HG02938 (cell line): ENCODE data around the gene PICK1.
"Not testable (repeated sequence)": the region's sequence is repeated elsewhere in the genome, so short reads cannot be mapped to it uniquely, and the experiment has no call there.

Experiments
- ATAC-seq: cut with Tn5 transposase; IDR thresholded peaks from one replicate; pipeline ENCODE4 v1.9.1; 2021; ENCODE audit warnings: mild to moderate bottlenecking, moderate library complexity; ENCODE audit not compliant: unreplicated experiment

Gene PICK1

DNA sequence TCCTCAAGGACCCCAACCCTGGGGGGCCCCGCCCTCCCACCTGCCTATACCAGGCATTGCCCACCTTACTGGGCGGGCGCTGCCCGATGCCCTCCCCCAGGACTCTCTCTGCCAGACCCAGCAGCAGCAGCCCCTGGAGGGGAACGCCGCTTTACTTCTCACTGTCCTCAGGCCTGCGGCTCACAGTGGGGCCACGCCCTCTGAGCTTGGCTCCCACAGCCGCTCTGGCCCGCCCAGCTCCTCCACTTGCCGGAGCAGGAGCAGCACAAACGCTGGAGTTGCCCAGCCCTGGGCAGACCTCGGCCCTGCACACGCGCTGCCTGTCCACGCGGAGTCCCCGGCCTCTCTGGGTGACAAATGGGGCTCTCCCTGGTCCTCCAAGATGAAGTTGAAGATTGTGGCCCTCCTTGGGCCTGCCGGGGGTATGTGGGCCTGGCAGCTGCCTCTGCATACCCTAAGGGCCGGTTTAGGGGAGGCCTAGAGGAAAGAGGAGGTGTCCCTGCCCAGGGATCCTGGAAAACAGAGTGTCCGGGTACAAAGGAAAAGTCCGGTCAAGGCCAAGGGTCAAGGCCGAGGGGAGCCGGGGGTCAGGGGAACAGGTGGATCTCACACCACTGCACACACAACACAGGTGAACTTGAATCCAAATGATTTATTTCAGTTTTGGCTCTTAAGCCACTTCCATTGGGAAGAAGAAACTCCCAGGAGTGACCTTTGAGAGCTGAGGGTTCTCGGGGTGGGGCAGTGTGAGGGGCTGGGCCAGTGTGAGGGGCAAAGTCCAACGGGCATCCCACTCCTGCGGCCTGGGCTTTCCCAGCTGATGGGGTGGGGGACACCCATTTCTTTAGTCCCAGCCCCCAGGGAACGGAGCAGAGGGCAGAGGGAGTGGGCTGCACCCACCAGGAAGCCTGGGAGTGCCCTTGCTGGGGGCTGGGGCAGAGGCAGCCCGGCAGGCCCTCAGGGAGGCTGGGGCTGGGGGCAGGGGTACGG is 54.0 kb downstream of the PICK1 start:
- no peak for ATAC-seq

DNA sequence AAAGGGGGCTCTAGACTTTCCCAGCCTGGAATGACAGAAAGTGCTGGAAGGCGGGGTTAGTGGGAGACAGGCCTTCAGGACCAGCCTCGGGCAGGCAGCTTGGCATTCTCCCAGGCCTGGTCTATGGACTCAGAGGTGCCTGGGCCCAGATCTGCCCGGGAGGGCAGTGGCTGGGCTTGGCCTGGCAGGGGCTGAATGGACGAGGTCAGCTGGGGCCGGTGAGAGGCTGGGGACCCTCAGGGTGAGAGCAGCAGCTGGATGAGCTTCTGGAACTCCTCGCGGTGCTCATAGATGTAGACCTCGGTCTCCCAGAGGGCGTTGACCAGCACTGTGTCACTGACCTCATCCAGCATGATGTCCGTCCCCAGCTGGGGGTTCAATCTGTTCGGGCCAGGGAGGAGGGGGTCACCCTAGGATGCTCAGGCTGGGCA is 54.7 kb downstream of the PICK1 start:
- no peak for ATAC-seq

DNA sequence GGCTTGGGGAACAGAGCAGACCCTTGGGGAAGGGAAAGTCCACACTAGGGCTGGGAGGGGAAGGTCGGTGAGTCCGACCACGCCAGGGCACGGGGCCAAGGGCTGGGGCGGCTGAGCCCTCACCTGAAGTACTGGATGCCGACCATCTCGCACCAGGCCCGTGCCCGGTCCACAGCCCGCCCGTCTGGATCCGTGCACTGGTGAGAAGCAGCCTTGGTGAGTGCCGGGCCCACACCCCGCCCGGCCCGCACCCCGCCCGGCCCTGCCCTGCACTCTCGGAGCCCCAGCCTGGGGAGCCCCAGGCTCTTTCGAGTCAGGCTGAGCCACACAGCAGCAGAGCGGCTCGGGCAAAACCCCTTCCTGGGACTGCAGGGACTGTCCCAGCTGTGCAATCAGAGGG is 55.2 kb downstream of the PICK1 start:
- ATAC-seq: no peak

GRCh38 chr22:38114484-38115398 is 57.5 kb downstream of the PICK1 start:
- no peak for ATAC-seq

- no peak for ATAC-seq
Measured at GRCh38 chr22:38115423-38116205, 58.4 kb downstream of the PICK1 start.

DNA sequence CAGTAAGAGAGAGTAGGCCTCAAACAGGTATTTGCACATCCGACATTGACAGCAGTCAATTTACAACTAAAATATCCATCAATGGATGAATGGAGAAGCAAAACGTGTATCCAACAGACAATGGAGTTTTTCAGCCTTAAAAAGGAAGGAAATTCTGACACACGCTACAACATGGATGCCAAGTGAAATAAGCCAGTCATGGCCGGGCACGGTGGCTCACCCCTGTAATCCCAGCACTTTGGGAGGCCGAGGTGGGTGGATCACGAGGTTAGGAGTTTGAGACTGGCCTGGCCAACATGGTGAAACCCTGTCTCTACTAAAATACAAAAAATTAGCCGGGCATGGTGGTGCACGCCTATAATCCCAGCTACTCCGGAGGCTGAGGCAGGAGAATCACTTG is 60.4 kb downstream of the PICK1 start:
- not testable (repeated sequence) for ATAC-seq

DNA sequence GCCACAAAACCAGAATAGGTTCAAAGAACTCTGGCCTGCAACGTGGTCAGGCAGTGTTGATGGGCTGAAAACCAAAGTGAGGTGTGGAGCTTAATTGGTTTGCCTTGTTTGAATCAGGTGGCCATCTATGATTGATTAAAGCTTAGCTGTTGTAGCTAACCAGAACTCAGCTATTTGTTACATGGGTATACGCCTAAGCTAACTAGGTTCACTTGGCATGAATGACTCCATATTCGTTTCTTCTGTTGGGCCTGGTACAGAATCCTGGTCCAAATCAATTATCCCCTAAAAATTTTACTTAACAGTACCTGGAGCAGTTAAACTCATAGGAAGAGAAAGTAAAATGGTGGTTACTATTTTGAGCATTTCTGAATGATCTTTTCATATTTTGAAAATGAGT is 61.0 kb downstream of the PICK1 start:
- ATAC-seq: no peak

- not testable (repeated sequence) for ATAC-seq
Measured at GRCh38 chr22:38118747-38119146, 61.5 kb downstream of the PICK1 start.

GRCh38 chr22:38120359-38121110 is 63.3 kb downstream of the PICK1 start:
- no peak for ATAC-seq

- ATAC-seq: no peak
Measured at GRCh38 chr22:38122616-38123015, 65.4 kb downstream of the PICK1 start.

DNA sequence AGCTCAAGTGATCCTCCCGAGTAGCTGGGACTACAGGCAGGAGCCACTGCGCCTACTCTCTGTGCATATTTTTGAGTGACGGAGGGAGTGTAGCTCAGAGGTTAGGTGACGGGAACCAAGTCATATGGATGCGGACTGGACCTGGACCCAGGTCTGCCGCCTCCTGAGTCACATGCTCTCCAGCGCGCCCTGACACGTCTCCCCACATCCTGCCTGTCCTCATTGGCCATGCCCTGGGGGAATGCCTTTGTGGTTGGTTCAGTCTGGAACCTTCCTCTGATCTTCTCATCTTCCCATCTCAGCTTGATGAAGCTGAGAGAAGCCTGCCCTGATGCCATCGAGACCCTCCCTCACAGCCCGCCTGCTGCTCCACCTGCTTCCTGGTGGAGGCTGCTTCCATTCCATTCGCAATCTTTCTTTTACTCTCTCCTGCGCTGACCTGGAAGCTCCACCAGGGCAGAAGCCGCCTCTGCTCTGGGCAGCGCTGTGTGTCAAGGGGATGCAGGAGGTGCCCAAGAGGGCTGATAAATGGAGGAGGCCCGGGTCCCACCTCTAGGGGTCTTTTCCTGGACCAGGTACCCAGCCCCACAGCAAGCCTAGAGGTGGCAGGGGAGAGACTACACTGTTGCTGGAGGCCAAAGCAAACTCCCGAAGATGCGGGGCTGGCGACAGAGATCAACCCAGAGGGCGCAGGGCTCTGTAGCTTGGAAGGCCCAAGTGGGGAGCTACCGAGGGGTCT is 67.2 kb downstream of the PICK1 start:
- ATAC-seq: no peak

DNA sequence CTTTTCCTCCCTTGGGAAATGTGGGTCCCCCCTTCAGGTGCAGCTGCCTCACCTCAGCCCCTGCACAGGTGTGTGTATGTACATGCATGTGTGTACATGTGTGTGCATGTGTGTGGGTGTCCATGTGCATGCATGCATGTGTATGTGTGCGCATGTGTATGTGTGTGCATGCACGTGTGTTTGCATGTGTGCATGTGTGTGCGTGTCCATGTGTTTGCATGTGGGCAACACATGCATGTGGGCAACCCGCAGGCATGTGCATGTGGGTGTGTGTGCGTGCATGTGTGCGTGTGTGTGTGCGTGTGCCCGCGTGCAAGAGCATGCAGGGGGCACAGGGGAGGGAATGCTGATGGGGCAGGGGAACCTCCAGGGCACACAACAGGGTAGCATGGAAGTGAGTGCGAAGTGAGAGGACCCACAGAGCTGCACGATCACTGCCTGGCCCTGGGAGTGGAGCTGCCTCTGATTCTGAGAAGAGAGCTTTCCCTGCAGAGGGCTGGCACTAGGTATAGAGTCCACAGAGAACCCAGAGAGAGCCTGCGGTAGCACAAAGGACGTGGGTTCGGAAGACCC is 67.9 kb downstream of the PICK1 start:
- ATAC-seq: no peak
